CD14-positive monocyte (primary cell): ENCODE measurements around the gene VPS39. TPM values are rescaled to one million over a fixed set of nuclear protein-coding genes. Genes with fewer than 3 reads are reported as not detected.

Experiments
- DNase-seq, 3 donors: peaks; one replicate each; pipeline ENCODE4 v3.0.0-alpha.2; 2011 to 2022
- H2AFZ ChIP-seq: 2 replicates; pipeline ENCODE4 v1.6.0; 2012; ENCODE audit warnings: mild to moderate bottlenecking, low read depth, low read length, inconsistent platforms; ENCODE audit not compliant: insufficient read depth, poor library complexity, severe bottlenecking
- H3K27ac ChIP-seq, 2 donors: 1 replicate in 1 of 2; 2 replicates in 1 of 2; pipeline ENCODE4 v1.5.1; 2012 to 2013; ENCODE audit warnings: low read length in 2 of 2, control low read depth in 1 of 2, inconsistent platforms in 1 of 2, low read depth in 1 of 2, mild to moderate bottlenecking in 1 of 2
- H3K27me3 ChIP-seq, 2 donors: one replicate each; pipeline versions ENCODE4 v1.6.0 to v1.6.1; 2011 to 2013; ENCODE audit warnings: low read length in 2 of 2; ENCODE audit not compliant: control insufficient read depth in 2 of 2, insufficient read depth in 2 of 2
- H3K36me3 ChIP-seq, 2 donors: replicated peaks in 1 of 2; 1 replicate in 1 of 2; 2 replicates in 1 of 2; pipeline versions ENCODE4 v1.5.1 to v1.6.1; 2012 to 2013; ENCODE audit warnings: low read length in 2 of 2, control low read depth in 1 of 2, inconsistent platforms in 1 of 2, mild to moderate bottlenecking in 1 of 2; ENCODE audit not compliant: insufficient read depth in 2 of 2, control insufficient read depth in 1 of 2
- H3K4me1 ChIP-seq, 2 donors: 1 replicate in 1 of 2; 2 replicates in 1 of 2; pipeline versions ENCODE4 v1.5.1 to v1.6.1; 2012 to 2013; ENCODE audit warnings: low read length in 2 of 2, control low read depth in 1 of 2, inconsistent platforms in 1 of 2, mild to moderate bottlenecking in 1 of 2, moderate library complexity in 1 of 2; ENCODE audit not compliant: insufficient read depth in 2 of 2, control insufficient read depth in 1 of 2
- H3K4me2 ChIP-seq: replicated peaks from 2 replicates; pipeline ENCODE3; 2012; ENCODE audit warnings: low read length, moderate library complexity, mild to moderate bottlenecking; ENCODE audit not compliant: poor library complexity, severe bottlenecking; ENCODE audit errors: extremely low read depth
- H3K4me3 ChIP-seq, 3 experiments: fragments of 200-600 bp in 1 of 3; sonication (generic) in 1 of 3; replicated peaks in 1 of 3; 1 replicate in 2 of 3; 2 replicates in 1 of 3; pipeline ENCODE4 v1.5.1; 2011 to 2013; ENCODE audit warnings: low read length in 3 of 3, mild to moderate bottlenecking in 3 of 3, control low read depth in 2 of 3, low read depth in 2 of 3, inconsistent platforms in 1 of 3, moderate library complexity in 1 of 3
- H3K79me2 ChIP-seq: 2 replicates; pipeline ENCODE4 v1.6.0; 2012; ENCODE audit warnings: mild to moderate bottlenecking, control low read depth, inconsistent platforms, low read length, moderate library complexity; ENCODE audit not compliant: insufficient read depth
- H3K9ac ChIP-seq: 2 replicates; pipeline ENCODE4 v1.6.0; 2017; ENCODE audit warnings: low read length, mild to moderate bottlenecking; ENCODE audit not compliant: insufficient read depth, poor library complexity, severe bottlenecking
- H3K9me3 ChIP-seq, 2 donors: replicated peaks in 1 of 2; 1 replicate in 1 of 2; 2 replicates in 1 of 2; pipeline versions ENCODE4 v1.5.1 to v1.6.1; 2012 to 2013; ENCODE audit warnings: low read length in 2 of 2, control low read depth in 1 of 2; ENCODE audit not compliant: control insufficient read depth in 1 of 2, insufficient read depth in 1 of 2
- H4K20me1 ChIP-seq: 2 replicates; pipeline ENCODE4 v1.6.0; 2012; ENCODE audit warnings: mild to moderate bottlenecking, low read length, control low read depth, moderate library complexity; ENCODE audit not compliant: insufficient read depth
- H3K27ac Mint-ChIP-seq, 7 donors: one replicate each; pipeline ENCODE4 v1.8.0; 2020; ENCODE audit warnings: mild to moderate bottlenecking in 7 of 7, mixed read lengths in 7 of 7, moderate library complexity in 6 of 7, inconsistent platforms in 2 of 7
- H3K27me3 Mint-ChIP-seq, 3 donors: one replicate each; pipeline ENCODE4 v1.8.0; 2021 to 2022; ENCODE audit warnings: low read depth in 3 of 3, mild to moderate bottlenecking in 3 of 3, mixed read lengths in 3 of 3, moderate library complexity in 3 of 3, inconsistent platforms in 1 of 3
- H3K36me3 Mint-ChIP-seq, 2 donors: one replicate each; pipeline ENCODE4 v1.8.0; 2020; ENCODE audit warnings: mixed read lengths in 2 of 2, inconsistent platforms in 1 of 2, mild to moderate bottlenecking in 1 of 2
- H3K4me1 Mint-ChIP-seq: one replicate; pipeline ENCODE4 v1.8.0; 2020; ENCODE audit warnings: mild to moderate bottlenecking, mixed read lengths
- H3K4me3 Mint-ChIP-seq, 2 donors: one replicate each; pipeline ENCODE4 v1.8.0; 2020; ENCODE audit warnings: mild to moderate bottlenecking in 2 of 2, mixed read lengths in 2 of 2, moderate library complexity in 1 of 2
- H3K9me3 Mint-ChIP-seq, 7 donors: one replicate each; pipeline ENCODE4 v1.8.0; 2020 to 2022; ENCODE audit warnings: mixed read lengths in 7 of 7, mild to moderate bottlenecking in 6 of 7, moderate library complexity in 6 of 7, inconsistent platforms in 2 of 7
- WGBS: methylation state at CpG from one replicate; pipeline ENCODE4 v1.1.5; 2013; ENCODE audit warnings: missing lambda C conversion rate; ENCODE audit not compliant: insufficient coverage; 5-methylcytosine and 5-hydroxymethylcytosine counted together
- intact Hi-C, 2 donors: fragments of 100-400 bp; cut with micrococcal nuclease; formaldehyde crosslinking; loops; one replicate each; pipeline versions ENCODE4 v1.15.0 to v1.15.1; 2023
- polyA plus RNA-seq, 3 donors: library from polyadenylated mRNA; depleted of rRNA in 1 of 3; unstranded in 2 of 3; stranded (reverse) in 1 of 3; fragments of 300-500 nt in 2 of 3; fragments of >200 nt in 1 of 3; fragmentation: Illumina TruSeq in 2 of 3; gene quantifications; 1 replicate in 2 of 3; 2 replicates in 1 of 3; pipeline ENCODE4 v1.2.3, GENCODE V29; 2012 to 2021
- TF ChIP-seq, protein P1 (sequence below): fragments of 200-600 bp; IDR thresholded peaks from one replicate; pipeline ENCODE4 v1.8.0; 2022; ENCODE audit warnings: antibody characterized with exemption, mild to moderate bottlenecking

The VPS39 gene
- polyA plus RNA-seq, 3 donors: 16.8 to 102 (median 25.8) TPM

DNA sequence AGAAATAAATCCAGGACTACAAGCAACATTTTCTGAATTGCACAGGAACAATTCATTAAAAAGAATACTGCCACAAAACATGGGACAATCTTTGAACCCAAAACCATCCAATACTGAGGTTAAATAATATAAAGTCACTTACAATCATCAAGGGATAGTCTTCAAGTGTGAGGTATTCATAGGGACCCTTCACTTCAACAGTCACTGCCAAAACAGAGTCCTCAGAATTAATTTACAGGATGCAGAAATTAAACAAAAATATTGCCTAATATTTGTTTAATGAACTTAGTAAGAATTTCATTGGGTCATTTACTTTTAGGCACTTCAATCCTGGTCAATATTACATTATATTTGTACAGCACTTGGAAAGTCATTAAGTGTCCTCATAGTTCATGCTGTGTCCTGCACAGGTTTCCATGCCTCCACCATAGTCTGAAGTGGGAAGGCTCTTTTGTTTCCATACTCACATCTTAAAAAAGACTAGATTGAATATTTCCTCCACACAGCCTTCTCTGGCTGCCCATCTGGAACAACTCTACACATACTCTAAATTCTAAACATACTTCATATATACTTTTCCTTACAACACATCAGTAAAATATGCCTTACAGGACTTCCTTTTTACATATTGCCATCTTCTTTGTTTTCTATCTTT is 31.6 kb upstream of the VPS39 start:
- no peaks in the 10 kb centered on the region for H3K27me3 Mint-ChIP-seq
- H3K4me1 Mint-ChIP-seq: no peaks in the 10 kb centered on the region
- Histone ChIP-seq H3K4me2 (no peak overlapping the region), H3K9me3 (no peaks in the 10 kb centered on the region), H3K36me3 (peaks cover 80 to 90% of the 10 kb centered on the region in 2 donors), H3K4me3 (no peak overlapping the region), H3K27ac (no peak overlapping the region), H3K4me1 (no peaks in the 10 kb centered on the region), H4K20me1 (peaks cover 23% of the 10 kb centered on the region), H3K27me3 (no peaks in the 10 kb centered on the region), H2AFZ (no peak overlapping the region), H3K79me2 (peaks cover 6% of the 10 kb centered on the region), H3K9ac (no peak overlapping the region)
- no peak for DNase-seq
- H3K36me3 Mint-ChIP-seq: peaks cover 56 to 85% of the 10 kb centered on the region in 2 donors
- intact Hi-C loops: loop anchor here in 1 of 2 donors (10.0 kb wide), 1 partner anchor 185 kb away; no protein-coding TSS in a partner anchor
- peak overlapping the region in 1 of 7 donors; percentile 2 for H3K27ac Mint-ChIP-seq
- no peaks in the 10 kb centered on the region for H3K9me3 Mint-ChIP-seq
- no peak overlapping the region for H3K4me3 Mint-ChIP-seq
- TF ChIP-seq, protein P1, sequence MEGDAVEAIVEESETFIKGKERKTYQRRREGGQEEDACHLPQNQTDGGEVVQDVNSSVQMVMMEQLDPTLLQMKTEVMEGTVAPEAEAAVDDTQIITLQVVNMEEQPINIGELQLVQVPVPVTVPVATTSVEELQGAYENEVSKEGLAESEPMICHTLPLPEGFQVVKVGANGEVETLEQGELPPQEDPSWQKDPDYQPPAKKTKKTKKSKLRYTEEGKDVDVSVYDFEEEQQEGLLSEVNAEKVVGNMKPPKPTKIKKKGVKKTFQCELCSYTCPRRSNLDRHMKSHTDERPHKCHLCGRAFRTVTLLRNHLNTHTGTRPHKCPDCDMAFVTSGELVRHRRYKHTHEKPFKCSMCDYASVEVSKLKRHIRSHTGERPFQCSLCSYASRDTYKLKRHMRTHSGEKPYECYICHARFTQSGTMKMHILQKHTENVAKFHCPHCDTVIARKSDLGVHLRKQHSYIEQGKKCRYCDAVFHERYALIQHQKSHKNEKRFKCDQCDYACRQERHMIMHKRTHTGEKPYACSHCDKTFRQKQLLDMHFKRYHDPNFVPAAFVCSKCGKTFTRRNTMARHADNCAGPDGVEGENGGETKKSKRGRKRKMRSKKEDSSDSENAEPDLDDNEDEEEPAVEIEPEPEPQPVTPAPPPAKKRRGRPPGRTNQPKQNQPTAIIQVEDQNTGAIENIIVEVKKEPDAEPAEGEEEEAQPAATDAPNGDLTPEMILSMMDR: no peak

DNA sequence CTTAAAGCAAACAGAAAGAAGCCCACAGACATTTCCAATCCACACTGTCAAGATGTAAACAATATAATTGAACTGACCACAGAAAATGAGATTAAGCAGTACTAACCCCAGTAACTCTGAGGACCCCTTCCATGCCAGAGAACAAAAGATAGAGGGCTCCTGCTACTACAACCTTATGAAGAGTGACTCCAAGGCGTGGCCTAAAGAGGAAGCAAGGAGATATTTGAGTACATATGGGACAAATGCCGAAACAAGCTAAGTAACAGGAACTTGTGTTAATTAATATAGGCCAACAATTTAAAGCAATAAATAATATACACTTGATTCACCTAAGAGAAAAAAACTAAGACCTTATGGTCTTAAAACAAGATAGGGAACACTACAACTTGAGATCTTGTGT is 25.0 kb upstream of the VPS39 start:
- Mint-ChIP-seq H3K36me3 (peaks cover 73 to 97% of the 10 kb centered on the region in 2 donors), H3K4me3 (no peak overlapping the region), H3K4me1 (no peaks in the 10 kb centered on the region), H3K27ac (peak overlapping the region in 4 of 7 donors; percentile 10 to 71 (median 24)), H3K27me3 (no peaks in the 10 kb centered on the region), H3K9me3 (no peaks in the 10 kb centered on the region)
- Histone ChIP-seq H4K20me1 (peaks cover 25% of the 10 kb centered on the region), H3K9me3 (no peaks in the 10 kb centered on the region), H2AFZ (no peak overlapping the region), H3K27ac (peak overlapping the region in 1 of 2 donors; percentile 22), H3K36me3 (peaks cover 89 to 99% of the 10 kb centered on the region in 2 donors), H3K4me3 (no peak overlapping the region), H3K27me3 (no peaks in the 10 kb centered on the region), H3K79me2 (no peaks in the 10 kb centered on the region), H3K4me2 (no peak overlapping the region), H3K4me1 (no peaks in the 10 kb centered on the region), H3K9ac (no peak overlapping the region)
- no peak for DNase-seq
- intact Hi-C loops: loop anchor here in 1 of 2 donors (10.0 kb wide), 1 partner anchor 192 kb away; no protein-coding TSS in a partner anchor
- TF ChIP-seq, protein P1: no peak
- WGBS: no CpG with 5 or more reads among the region's 2 CpGs
